SH-SY5Y (cell line): ENCODE measurements around the gene NFS1.

Source experiments
- GATA2 ChIP-seq: IDR thresholded peaks from 2 replicates; pipeline ENCODE4 v1.6.1; 2011; ENCODE audit warnings: mild to moderate bottlenecking, low read depth, low read length
- GATA3 ChIP-seq: IDR thresholded peaks from 2 replicates; pipeline ENCODE4 v1.6.1; 2011; ENCODE audit warnings: low read depth, mild to moderate bottlenecking, low read length, moderate library complexity

The NFS1 gene

GRCh38 chr20:35661908-35662307 is 37.2 kb downstream of the NFS1 start:
- no peak for TF ChIP-seq GATA3
- no peak for TF ChIP-seq GATA2

- no peak for TF ChIP-seq GATA3
- TF ChIP-seq GATA2: no peak
These were observed 38.1 kb downstream of the NFS1 start for GRCh38 chr20:35661053-35661452.

DNA sequence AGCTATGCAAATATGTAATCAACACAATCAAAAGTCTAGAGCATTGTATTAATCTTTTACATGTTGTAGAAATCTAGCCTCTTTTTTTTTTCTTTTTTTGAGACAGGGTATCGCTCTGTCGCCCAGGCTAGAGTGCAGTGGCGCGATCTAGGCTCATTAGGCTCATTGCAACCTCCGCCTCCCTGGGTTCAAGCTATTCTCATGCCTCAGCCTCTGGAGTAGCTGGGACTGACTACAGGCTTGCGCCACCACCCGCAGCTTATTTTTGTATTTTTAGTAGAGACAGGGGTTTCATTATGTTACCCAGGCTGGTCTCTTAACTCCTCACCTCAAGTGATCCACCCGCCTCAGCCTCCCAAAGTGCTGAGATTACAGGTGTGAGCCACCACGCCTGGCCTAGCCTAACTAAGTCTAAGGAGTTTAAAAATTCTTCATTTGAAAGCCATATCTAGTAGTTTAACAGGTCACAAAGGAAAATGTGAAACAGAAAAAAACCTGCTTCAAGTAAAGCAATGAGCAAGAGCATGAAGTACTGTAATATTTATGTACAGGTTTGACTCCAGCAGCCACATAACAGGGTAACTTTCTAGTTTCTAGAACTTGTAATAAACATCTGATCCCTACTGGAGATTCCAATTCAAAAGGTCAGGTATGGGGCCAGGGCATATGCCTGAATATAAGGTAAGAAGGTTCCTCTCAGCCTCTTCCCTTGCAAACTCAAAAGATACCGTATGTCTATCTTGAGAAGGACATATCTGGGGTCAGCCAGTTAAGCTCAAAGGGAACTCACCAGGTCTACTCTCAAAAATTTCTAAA is 38.8 kb downstream of the NFS1 start:
- TF ChIP-seq GATA3: no peak
- no peak for TF ChIP-seq GATA2

GRCh38 chr20:35657271-35657670 is 41.9 kb downstream of the NFS1 start:
- TF ChIP-seq GATA3 (no peak), GATA2 (no peak)

DNA sequence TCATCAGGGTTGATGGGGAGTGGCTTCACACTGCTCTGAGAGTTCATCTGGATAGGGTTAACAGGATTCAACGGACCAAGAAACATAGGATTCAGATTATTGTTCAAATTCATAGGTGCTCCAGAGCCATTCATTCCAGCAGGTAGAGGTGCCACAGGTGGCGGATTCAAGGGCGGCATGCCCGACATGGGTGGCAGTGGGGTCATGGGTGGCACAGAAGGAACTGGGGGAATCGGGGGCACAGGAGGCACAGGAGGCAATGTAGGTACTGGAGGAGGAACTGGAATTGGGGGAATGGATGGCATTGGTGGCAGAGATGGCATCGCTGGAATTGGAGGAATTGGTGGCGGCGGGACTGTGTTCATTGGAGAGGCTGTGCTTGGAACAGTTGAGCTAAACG is 44.7 kb downstream of the NFS1 start:
- TF ChIP-seq GATA2 (no peak), GATA3 (no peak)

GRCh38 chr20:35653893-35654292 is 45.3 kb downstream of the NFS1 start:
- TF ChIP-seq GATA3: no peak

DNA sequence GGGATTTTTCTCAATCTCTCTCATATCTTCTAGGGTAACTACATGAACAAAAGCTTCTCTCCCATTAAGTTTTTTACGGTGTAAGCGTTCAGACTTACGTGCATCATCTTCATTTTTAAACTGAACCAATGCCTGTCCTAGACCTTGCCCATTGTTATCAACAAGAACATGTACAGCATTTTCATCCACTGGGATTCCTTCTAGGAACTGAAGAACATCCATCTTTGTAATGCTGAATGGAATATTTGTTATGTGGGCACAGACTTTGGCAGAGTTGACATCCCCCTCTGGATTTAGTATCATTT is 45.8 kb downstream of the NFS1 start:
- no peak for TF ChIP-seq GATA2
- TF ChIP-seq GATA3: no peak

DNA sequence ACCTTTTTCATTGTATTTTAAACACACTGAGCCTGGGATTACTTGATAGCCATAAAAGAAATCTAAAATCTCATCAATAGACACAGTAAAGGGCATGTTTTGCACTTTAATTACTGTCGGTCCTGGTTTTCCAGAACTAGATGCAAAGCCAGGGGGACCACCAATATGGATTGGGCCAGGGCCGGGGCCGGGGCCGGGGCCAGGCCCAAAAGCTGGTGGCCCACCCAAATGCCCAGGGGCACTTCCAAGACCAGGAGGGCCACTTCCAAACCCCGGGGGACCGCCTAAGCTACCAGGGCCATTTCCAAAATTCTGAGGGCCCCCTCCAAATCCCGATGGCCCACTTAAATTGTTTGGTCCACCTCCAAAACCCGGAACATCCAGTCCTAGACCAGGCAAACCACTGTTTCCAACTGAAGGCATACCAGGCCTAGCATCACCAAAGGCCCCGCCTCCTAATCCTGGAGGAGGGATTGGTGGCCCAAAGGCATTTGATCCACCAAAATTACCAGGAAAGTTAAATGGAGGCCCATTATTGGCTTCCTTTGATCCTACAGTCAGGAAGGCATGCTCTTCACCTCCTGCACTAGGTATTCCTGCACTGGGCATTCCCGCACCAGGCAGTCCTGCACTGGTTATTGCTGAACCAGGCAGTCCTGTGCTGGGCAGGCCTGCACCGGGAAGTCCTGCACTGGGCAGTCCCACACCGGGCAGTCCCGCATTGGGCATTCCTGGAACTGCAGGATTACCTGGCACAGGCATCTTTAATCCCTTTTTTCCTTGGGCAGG is 46.3 kb downstream of the NFS1 start:
- TF ChIP-seq GATA2 (no peak), GATA3 (no peak)

DNA sequence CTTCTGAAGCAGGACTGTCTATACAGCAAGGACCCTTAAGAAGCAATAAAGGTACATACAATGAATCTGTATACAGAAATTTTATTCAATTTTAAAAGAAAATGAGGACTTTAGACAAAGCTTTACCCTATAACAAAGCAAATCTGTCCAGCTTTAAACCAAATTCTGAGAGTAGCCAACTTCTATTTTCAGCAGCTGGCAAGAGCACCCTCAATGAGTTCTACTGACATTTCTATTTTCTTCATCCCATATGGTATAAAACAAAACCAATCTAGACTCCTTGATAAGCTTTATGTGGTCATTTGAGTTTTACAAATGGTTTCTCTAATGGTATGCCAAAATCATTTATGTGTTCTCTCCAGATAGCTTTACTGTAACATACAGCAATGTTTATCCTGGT is 47.2 kb downstream of the NFS1 start:
- TF ChIP-seq GATA3 (no peak), GATA2 (no peak)

GRCh38 chr20:35650632-35651031 is 48.5 kb downstream of the NFS1 start:
- TF ChIP-seq GATA3 (no peak), GATA2 (no peak)

DNA sequence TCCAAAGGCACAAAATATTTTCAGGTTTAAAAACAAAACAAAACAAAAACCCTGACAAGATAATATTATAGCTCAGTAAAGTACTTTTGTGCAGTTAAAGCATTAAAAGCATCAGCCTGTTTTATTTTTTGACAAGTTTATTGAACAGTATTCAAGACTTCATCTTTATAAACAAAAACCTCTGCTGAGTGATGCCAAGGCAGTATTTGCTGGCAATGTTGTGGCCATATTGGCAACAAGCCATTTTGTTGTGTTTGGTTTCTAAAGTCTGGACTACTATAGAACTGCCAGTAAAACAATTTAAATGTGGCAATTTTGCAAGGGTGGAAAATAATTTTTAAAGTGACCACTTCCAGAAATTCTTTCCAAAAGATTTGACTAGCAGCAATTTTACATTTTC is 50.3 kb downstream of the NFS1 start:
- TF ChIP-seq GATA3: no peak
- TF ChIP-seq GATA2: no peak

DNA sequence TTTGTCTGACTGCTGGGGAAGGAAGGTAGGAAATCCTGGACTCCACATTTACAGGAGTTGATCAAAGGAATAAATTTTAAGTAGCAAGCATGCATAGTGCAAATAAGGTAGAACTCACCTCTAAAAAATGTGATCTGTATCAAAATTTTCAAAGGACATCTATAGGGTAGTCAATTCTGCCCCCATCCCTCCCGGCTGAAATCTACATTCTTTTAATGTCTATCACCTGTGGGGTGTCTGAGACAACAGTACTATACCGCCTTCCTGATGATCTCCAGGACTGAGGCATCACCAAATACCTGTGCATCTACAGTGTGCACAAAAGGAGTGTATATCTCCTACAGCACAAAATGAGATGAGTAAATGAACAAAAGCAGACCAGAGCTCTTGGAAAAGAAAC is 54.3 kb downstream of the NFS1 start:
- TF ChIP-seq GATA2: no peak

GRCh38 chr20:35643045-35643444 is 56.1 kb downstream of the NFS1 start:
- TF ChIP-seq GATA2: no peak
- TF ChIP-seq GATA3: no peak

GRCh38 chr20:35641743-35642142 is 57.4 kb downstream of the NFS1 start:
- TF ChIP-seq GATA3: no peak
- no peak for TF ChIP-seq GATA2

DNA sequence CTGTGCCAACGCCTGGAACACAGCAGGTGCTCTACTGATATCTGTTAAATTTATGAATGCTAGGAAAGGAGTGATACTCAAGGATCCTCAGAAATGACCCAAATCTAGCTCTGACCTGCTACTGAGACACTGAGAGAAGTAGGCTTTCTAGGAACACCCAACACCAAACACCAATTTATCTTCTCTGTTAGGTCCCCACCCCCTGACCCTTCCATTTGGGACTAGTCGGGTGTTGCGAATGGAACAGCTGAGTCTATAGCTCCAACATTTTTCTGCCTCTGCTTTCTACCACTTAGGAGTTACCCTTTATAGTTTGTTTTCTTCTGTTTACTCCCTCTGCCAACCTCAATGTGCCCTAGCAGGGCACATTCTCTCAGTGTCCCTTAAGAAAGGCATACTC is 58.4 kb downstream of the NFS1 start:
- TF ChIP-seq GATA3: no peak
- TF ChIP-seq GATA2: no peak

DNA sequence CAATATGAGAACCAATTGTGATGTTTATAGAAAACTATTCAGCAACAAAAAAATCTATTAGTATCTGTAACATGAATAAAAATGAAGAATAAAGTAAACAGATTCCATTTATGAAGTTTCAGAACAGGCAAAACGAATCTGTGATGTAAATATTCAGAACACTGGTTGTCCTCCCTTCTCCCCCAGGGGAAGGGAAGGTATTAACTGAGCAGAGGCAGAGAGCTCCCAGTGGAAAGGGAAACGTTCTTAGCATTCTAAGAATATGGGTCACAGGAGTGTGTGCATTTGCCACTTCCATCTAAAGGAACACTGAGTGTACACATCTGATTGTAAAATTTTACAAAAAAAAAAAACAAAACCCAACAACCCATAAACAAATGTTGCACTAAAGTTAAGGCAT is 60.4 kb downstream of the NFS1 start:
- TF ChIP-seq GATA2 (no peak), GATA3 (no peak)

DNA sequence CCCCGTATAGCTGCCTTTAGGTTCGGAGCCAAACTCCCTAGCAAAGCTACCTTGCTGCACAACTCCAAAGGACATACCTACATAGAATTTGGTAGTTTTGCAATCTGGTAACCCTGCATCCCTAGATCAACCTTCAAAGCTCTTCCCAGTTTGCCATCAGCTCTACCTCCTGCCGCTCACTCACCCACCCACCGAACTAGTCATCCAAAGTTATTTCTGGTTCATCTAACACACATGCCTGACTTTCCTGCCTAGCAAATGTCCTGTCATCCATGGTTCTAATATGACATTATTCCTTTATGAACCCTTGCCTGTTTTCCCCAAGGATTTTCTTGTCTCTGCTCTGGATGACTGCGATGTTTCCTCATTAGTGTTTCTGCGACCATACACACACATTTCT is 61.9 kb downstream of the NFS1 start:
- no peak for TF ChIP-seq GATA2
- TF ChIP-seq GATA3: no peak

DNA sequence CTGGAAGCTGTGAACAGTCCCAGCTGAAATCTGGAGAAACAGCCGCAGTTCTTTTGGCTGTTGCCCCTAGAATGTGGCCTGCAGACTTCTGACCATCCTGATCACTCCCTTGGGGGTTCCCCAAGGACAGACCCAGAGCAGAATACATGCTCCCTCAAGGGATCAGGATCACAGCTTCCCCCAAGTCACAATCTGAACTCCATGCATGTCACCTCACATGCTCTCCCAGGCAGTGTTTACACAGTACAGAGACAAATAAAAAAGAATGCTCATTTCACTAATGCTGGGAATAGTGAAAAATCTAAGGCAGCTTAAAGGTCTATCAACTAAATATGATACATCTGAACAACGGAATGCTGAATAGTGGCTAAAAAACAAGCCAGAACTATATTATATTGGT is 63.1 kb downstream of the NFS1 start:
- TF ChIP-seq GATA3 (no peak), GATA2 (no peak)
